Upper lobe of left lung (tissue), 6 donors: ENCODE results near the gene GALP. TPM values are rescaled to one million over a fixed set of nuclear protein-coding genes. Genes with fewer than 3 reads are reported as not detected.

ENCODE experiments used
- ATAC-seq, 2 donors: fragments of 200-7000 bp; cut with Tn5 transposase; one replicate each; pipeline ENCODE4 v1.9.1; 2022; ENCODE audit warnings: mild to moderate bottlenecking in 2 of 2, moderate library complexity in 2 of 2; ENCODE audit not compliant: low FRiP score in 2 of 2
- DNase-seq, 2 donors: peaks; one replicate each; pipeline ENCODE4 v3.0.0-alpha.2; 2019 to 2020
- H3K27ac ChIP-seq, 4 donors: fragments of 200-600 bp; sonication (generic); one replicate each; pipeline ENCODE4 v1.5.1; 2016 to 2019
- H3K27me3 ChIP-seq, 4 donors: fragments of 200-600 bp; sonication (generic); one replicate each; pipeline ENCODE4 v1.5.1; 2017 to 2019
- H3K36me3 ChIP-seq, 4 donors: fragments of 200-600 bp; sonication (generic); one replicate each; pipeline ENCODE4 v1.5.1; 2016 to 2019
- H3K4me1 ChIP-seq, 4 donors: fragments of 200-600 bp; sonication (generic); one replicate each; pipeline ENCODE4 v1.5.1; 2018 to 2019
- H3K4me3 ChIP-seq, 4 donors: fragments of 200-600 bp; sonication (generic); one replicate each; pipeline ENCODE4 v1.5.1; 2017 to 2019; ENCODE audit warnings: mild to moderate bottlenecking in 2 of 4, moderate library complexity in 1 of 4
- H3K9me3 ChIP-seq, 4 donors: fragments of 200-600 bp; sonication (generic); one replicate each; pipeline ENCODE4 v1.5.1; 2018 to 2019
- CTCF ChIP-seq, 6 experiments: fragments of 450-650 bp in 4 of 6; fragments of 200-600 bp in 2 of 6; sonication (generic) in 2 of 6; IDR thresholded peaks; one replicate each; pipeline ENCODE4 v1.5.1; 2016 to 2019; ENCODE audit warnings: antibody characterized with exemption in 6 of 6
- EP300 ChIP-seq, 4 donors: sonication (generic); formaldehyde crosslinking; IDR thresholded peaks; one replicate each; pipeline ENCODE4 v1.5.1; 2017; ENCODE audit warnings: antibody characterized with exemption in 4 of 4, control low read depth in 2 of 4
- POLR2A ChIP-seq, 4 donors: fragments of 450-650 bp; IDR thresholded peaks; one replicate each; pipeline ENCODE4 v1.5.1; 2016 to 2017; ENCODE audit warnings: antibody characterized with exemption in 4 of 4, mild to moderate bottlenecking in 2 of 4
- POLR2AphosphoS5 ChIP-seq, 2 donors: sonication (generic); formaldehyde crosslinking; IDR thresholded peaks; one replicate each; pipeline ENCODE4 v1.5.1; 2017; ENCODE audit warnings: antibody characterized with exemption in 2 of 2
- WGBS, 2 donors: methylation state at CpG; one replicate each; pipeline ENCODE4 v1.1.5; 2017 to 2018; 5-methylcytosine and 5-hydroxymethylcytosine counted together
- total RNA-seq, 6 donors: library from RNA; depleted of rRNA in 4 of 6; stranded (reverse); fragments of >200 nt in 4 of 6; gene quantifications; one replicate each; pipeline versions ENCODE4 v1.1.0 to v1.2.1, GENCODE V29; 2016 to 2021
- donor health status: DM: no; HTN: no; CAD: no; lungs with moderate emphysema.
- donor health status: DM: no; HTN: yes; CAD: no; lungs with severe emphysema.

Gene GALP
- total RNA-seq, 6 donors from 2014 or later: not detected

GRCh38 chr19:56152644-56153043, 23.2 kb upstream of the GALP start:
- WGBS, 2 donors: 70 to 75% methylated on average over 2 of the region's 2 CpGs
- no peak for DNase-seq
- H3K27ac ChIP-seq: peak overlapping the region in 2 of 4 donors; percentile 37 to 62
- TF ChIP-seq EP300 (IDR thresholded peaks at IDR 0.05) (no peak), POLR2AphosphoS5 (IDR thresholded peaks at IDR 0.05) (no peak), POLR2A (IDR thresholded peaks at IDR 0.05) (no peak), CTCF (IDR thresholded peaks at IDR 0.05) (no peak)
- no peak for ATAC-seq
- no peak overlapping the region for H3K4me3 ChIP-seq
- no peaks in the 10 kb centered on the region for H3K9me3 ChIP-seq
- peaks cover 0 to 35% (median 17%) of the 10 kb centered on the region in 4 donors for H3K36me3 ChIP-seq
- H3K27me3 ChIP-seq: no peaks in the 10 kb centered on the region
- H3K4me1 ChIP-seq: peaks cover 14 to 18% (median 16%) of the 10 kb centered on the region in 4 donors

- H3K4me1 ChIP-seq: peaks cover 15 to 18% (median 18%) of the 10 kb centered on the region in 4 donors
- no peaks in the 10 kb centered on the region for H3K27me3 ChIP-seq
- no peaks in the 10 kb centered on the region for H3K9me3 ChIP-seq
- no peak for DNase-seq
- no peak overlapping the region for H3K4me3 ChIP-seq
- H3K36me3 ChIP-seq: peaks cover 0 to 29% (median 12%) of the 10 kb centered on the region in 4 donors
- H3K27ac ChIP-seq: peak overlapping the region in 3 of 4 donors; percentile 35 to 62 (median 37)
- TF ChIP-seq POLR2A (IDR thresholded peaks at IDR 0.05) (no peak), CTCF (IDR thresholded peaks at IDR 0.05) (no peak), EP300 (IDR thresholded peaks at IDR 0.05) (no peak), POLR2AphosphoS5 (IDR thresholded peaks at IDR 0.05) (no peak)
- 54 to 56% methylated on average over 6 of the region's 6 CpGs for WGBS, 2 donors
- no peak for ATAC-seq
Measured at GRCh38 chr19:56153507-56153906, 22.3 kb upstream of the GALP start.

GRCh38 chr19:56155124-56155687, 20.6 kb upstream of the GALP start:
- H3K36me3 ChIP-seq: peaks cover 0 to 41% (median 18%) of the 10 kb centered on the region in 4 donors
- no peaks in the 10 kb centered on the region for H3K27me3 ChIP-seq
- 62 to 75% methylated on average over 10 to 17 of the region's 17 CpGs for WGBS, 2 donors
- TF ChIP-seq POLR2A (IDR thresholded peaks at IDR 0.05): no peak
- peak; percentile 29 to 62 (median 35) for TF ChIP-seq CTCF (IDR thresholded peaks at IDR 0.05)
- H3K27ac ChIP-seq: peak overlapping the region in 3 of 4 donors; percentile 10 to 83 (median 82)
- ATAC-seq (peak; percentile 35 to 39), DNase-seq (peak in 1 of 2 donors; percentile 54)
- no peak overlapping the region for H3K4me3 ChIP-seq
- H3K9me3 ChIP-seq: no peaks in the 10 kb centered on the region
- H3K4me1 ChIP-seq: peaks cover 15 to 18% (median 18%) of the 10 kb centered on the region in 4 donors

- Histone ChIP-seq H3K9me3 (no peaks in the 10 kb centered on the region), H3K36me3 (peaks cover 0 to 55% (median 27%) of the 10 kb centered on the region in 4 donors), H3K27ac (peak overlapping the region; percentile 66 to 89 (median 82)), H3K4me1 (peaks cover 14 to 18% (median 17%) of the 10 kb centered on the region in 4 donors), H3K27me3 (no peaks in the 10 kb centered on the region), H3K4me3 (no peak overlapping the region)
- DNase-seq: peak in 1 of 2 donors; percentile 57
- WGBS, 2 donors: 61 to 87% methylated on average over 7 to 11 of the region's 11 CpGs
- no peak for ATAC-seq
- TF ChIP-seq POLR2A (IDR thresholded peaks at IDR 0.05) (no peak), POLR2AphosphoS5 (IDR thresholded peaks at IDR 0.05) (no peak), CTCF (IDR thresholded peaks at IDR 0.05) (no peak), EP300 (IDR thresholded peaks at IDR 0.05) (no peak)
Measured at GRCh38 chr19:56156768-56157167, 19.0 kb upstream of the GALP start.
